DLD1 (cell line): ENCODE results near the gene WDR45.

Experiments used
- in situ Hi-C: cut with HindIII; loops from 2 replicates; pipeline ENCODE4 v1.10.0; 2017; ENCODE audit warnings: low sequenced_read_pairs

Gene WDR45

DNA sequence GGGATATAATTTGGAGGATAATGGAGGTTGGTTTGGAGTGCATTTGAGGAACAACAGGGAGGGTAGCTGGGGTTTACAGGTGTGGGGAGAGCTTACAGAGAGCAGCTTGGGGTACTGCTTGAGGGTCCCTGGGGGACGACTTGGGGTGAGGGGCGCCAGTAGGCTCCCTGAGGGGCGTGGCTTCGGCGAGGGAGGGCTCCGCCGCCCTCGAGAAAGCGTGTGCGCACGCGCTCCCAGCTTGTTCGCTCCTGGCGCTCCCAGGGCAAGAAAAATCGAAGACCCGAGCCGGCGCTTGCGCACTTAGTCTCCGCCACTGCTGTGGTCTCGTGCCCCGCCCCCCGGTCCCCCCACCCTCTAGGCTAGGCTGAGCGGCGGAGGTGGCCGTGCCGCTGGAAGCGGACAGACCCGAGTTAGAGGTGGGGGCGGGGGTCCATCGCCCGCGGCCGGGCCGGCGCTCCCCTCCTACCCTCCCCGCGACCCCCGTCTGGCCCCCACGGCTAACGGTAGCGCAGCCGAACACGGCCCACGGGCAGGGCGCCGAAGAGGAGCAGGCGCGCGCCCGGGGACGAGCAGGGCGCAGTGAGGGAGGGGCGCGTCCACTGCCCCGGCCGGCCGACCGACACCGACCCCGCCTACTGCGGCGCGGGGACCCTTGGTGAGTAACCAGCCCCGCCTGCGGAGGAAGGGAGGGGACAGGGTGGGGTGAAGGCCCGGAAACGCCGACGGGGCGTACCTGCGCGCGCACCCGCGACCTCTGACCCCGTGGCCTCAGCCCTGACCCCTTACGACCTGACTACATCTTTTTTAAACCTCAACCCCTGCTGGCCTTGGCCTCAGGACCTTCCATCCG is 26.2 kb downstream of the WDR45 start:
- in situ Hi-C loops = no loop called here

DNA sequence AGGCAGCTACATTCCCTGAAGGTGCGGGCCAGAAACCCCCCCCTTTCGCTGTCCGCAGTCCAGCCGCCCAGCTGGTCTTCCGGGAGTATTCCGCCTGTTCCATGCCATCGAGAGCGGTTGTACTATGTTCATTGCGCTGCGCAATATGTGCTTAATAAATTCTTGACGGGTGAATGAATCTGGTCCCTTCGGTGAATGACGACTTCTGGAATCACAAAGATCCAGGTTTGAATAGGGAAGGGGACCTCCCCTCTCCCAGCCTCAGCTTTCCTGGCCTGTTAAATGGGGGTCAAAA is 35.8 kb downstream of the WDR45 start:
- in situ Hi-C loops = no loop called here

DNA sequence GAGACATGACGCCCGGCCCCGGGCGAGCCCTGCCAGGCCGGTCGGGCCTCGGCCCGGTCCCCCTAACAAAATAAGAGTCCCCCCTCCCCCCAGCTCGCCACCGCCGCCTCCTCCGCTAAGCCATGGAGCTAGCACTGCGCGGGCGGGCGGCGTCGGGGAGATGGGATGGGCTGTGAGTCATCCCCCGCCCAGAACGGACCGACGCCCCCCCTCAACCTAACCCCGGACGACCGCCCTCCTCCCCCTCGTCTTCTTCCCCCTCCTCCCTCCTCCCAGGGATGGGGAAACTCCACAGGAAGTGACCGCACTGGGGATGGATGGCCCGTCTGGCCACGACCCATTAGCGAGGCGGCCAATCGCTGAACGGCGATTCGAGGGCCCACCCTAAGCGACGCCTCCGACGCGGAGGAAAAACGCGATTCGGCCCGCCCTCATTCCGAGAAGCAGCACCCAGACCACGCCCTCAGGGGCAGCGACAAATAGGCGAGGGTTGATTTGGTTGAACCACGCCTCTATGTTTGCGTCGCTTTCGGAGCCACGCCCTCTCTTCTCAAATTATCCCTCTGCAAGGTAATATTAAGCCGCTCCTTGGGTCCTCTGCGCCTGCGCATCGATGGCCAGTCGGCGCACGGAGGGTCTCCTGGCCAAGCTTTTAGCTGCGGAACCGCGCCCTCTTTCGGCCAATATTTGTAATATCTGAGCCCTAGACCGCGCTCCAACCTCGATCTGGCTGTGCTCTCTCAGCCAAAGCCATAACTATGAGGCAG is 36.3 kb downstream of the WDR45 start, which contains the start of gene TFE3:
TFE3 (minus strand) TSS at position 138 of the 767 bp plus-strand sequence; CDS start at position 7, 131 bp downstream.
- in situ Hi-C loops = no loop called here

DNA sequence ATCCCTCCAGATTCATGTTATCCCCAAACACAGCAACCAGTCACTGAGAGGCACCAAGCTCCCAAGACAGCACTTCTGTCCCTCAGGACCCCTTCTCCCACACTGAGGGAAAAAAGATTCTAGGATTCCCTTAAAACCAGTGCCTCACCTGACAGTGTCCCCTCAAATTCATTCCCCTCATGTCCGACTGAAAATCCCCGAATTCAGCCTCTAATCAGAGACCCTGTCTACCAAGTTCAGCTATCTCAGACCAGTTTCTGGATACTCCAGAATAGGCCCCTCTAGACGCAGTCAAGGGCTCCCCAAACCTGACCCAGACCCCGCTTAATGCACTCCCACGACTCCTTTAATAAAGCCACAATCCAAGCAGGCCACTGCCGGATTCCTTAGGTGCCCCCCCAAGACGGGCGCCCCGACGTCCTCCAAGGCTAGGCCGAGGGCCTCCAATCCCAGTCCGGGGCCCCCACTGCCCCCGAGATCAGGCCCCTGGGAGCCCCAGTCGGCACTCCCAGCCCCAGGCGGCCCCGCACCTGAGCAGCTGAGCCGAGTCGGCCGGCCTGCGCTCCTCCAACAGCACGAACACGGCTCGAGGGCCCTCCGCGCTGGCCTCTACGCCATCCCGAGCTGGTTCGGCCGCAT is 37.0 kb downstream of the WDR45 start:
- in situ Hi-C loops = no loop called here

DNA sequence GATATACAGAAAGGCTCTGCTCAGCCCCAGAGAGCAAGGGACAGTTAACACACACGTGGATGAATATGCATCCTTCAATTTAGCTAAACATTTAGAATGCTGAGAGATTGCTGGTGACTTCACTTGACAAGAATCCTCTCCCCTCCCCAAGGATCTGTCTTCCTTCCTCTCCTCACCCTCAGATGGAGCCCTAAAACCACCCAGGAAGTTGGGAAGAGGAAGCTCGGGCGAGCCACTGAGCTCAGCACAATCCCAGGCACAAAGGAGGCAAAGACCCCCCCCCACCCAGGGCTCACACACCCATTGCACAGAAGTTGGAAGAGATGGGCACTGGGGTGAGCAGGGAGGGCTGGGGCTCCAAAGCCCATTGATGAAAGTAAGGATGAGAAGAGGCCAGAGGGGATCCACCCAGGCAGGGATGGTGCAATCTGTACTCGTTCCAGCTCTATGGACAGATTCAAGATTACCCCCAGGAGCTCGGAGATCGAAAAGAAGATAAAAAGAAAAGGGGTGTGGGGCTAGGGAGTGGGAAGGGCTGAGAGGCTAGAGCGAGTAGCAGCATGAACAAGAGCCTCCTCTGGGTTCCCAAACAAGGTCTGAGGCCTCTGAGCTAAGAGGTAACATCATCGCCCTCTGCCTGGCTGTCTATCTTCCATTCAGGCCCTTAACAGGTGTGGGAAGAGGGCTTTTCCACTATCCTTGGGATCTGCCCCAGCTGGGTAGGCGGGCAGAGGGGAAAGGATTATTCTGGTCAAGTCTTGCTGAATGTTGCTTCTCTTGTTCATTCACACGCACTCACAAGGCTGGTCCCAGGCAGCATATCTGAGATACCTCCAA is 37.7 kb downstream of the WDR45 start:
- in situ Hi-C loops = no loop called here

DNA sequence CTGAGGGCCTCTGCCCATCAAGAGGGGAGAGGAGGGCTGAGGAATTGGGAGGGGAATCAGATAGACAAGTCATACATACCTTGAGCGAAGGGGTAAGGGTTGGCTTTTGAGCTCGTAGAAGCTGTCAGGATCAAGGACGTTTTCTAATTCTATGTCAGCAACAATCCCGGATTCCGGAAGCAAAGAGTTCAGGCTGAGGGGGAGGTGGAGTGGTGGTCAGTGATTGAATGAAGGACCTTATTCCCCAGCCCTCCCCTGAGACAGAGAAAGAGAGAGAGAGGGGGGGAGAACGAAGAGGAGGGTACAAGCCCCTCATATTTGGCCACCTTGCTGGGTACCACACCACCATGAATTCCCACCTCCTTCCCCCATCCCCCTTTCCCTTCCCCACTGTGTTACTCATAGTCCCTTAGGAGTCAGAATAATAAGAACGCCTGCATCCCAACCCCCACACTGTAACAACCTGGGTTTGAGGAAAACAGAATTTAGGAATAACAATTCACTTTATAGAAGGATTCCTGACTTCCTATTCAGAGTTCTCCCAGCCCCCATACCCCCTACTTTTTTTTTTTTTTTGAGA is 39.2 kb downstream of the WDR45 start:
- in situ Hi-C loops = no loop called here

DNA sequence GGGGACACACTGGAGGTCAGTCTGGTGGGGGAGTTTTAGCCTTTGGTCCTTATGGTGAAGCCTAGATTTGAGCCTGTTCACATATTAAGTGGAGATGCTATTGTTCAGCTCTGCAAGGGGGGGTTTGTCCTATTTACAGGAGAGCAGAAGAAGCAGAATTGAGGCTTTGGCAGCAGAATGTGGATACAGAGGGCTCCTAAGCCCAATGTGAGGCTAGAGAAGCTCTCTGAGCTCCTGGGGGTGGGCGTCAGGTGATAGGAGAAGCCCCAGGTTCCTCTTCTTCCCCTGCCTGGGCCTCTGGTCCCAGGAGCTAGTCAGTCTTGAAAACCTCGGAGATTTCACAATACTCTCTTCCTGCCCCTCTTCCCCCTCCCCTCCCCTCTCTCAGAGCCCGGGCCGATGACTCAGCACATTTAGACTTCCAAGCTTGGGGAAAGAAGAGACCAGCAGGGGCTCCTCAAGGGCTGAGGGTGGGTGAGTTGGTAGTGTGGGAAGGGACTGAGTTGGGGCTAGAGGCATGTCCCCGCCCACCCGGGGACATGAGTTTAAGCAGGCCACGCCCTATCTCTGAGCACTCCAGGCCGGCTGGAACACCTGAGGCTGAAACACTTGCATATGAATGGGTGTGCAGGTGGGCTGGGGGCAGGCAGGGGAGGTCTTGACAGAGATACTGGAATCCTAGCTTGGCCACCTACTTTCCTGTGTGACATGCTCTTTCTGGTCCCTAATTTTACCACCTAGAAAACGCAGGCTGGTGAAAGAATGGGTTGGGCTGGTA is 39.9 kb downstream of the WDR45 start:
- in situ Hi-C loops = no loop called here

DNA sequence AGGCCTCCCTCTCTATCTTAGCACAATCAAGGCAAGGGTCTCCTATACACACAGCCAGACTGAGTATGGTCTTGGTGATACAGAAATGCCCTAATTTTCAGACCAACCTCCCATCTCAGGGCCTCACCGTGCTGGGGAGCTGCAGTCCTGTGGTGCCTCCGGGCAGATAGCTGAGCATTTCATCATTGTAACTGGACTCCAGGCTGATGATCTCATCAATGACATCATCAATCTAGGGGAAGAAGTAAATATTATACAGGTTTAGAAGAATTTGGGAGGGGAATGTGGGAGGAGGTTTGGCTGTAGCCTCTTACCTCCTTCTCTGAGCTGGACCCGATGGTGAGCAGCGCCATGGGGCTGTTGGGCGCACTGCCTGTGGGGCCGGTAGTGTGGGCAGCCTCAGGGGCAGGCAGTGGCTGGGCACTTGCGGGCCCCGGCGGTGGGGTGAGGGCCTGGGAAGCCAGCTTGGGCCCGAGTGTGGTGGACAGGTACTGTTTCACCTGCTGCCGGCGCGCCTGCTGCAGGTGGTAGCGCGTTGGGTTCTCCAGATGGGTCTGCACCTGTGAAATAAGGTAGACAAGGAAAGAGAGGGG is 41.7 kb downstream of the WDR45 start:
- in situ Hi-C loops = no loop called here

DNA sequence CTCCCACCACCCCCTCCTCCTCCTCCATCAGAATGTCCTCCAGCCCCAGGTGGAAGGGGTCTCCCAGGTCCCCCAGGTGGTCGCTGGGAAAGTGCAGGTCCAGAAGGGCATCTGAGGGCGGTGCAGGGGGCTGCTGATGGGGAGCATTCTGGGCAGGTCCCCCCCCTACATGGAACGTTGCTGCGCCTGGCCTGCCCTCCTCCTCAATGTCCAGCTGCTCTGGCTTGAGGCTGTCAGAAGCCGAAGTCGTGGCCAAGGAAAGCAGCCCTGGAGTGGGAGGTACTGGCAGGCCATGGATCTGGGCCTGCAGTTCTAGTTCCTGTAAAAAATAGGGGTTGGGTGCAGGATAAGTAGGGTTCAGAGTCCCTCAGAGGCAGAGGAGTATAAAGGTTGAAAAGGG is 49.4 kb downstream of the WDR45 start:
- in situ Hi-C loops = no loop called here

DNA sequence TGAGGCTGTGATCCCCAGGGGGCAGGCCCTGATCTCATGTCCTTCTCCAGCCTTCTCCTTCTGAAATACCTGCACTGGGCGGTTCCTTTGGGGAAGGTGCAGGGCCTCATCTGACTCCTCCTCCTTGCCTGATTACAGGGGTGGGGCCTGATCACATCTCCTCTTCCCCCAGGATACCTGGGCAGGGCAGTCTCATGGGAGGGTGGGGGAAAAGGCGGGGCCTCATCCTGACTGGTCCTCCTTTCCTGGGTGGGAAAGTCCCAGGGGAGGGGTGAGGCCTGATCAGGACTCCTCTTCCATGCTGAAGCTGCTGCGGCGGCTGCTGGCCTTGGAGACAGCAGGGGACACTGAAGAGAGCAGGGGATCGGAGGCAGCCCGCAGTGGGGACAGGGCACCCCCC is 49.8 kb downstream of the WDR45 start:
- in situ Hi-C loops = no loop called here
